H1 (cell line): ENCODE data around the gene DAW1. TPM values are rescaled to one million over a fixed set of nuclear protein-coding genes. Genes with fewer than 3 reads are reported as not detected.

ENCODE experiments used
- polyA plus RNA-seq, 7 experiments: library from polyadenylated mRNA; depleted of rRNA in 3 of 7; stranded (reverse) in 5 of 7; unstranded in 2 of 7; fragments of >200 nt in 5 of 7; fragments of 200-250 nt in 2 of 7; gene quantifications; 1 replicate in 5 of 7; 2 replicates in 1 of 7; 4 replicates in 1 of 7; pipeline versions ENCODE4 v1.2.1 to v1.2.3, GENCODE V29; 2011 to 2013; ENCODE audit warnings: missing spikeins in 2 of 7, mixed read lengths in 2 of 7
- small RNA-seq: library from polyadenylated mRNA; stranded (forward); fragments of <200 nt; extraction: miRNeasy Mini kit (QIAGEN cat#:217004); gene quantifications from one replicate; pipeline ENCODE3, GENCODE V24; 2013; ENCODE audit not compliant: insufficient read depth
- total RNA-seq: library from RNA; stranded (reverse); fragmentation: NEBNext Ultra II Directional; extraction: Animal tissue kit (Norgen Biotek cat#: 25700); gene quantifications from 2 replicates; pipeline ENCODE4 v1.2.1, GENCODE V29; 2021

DAW1 gene
- total and polyA plus RNA-seq, 2 of the 8 experiments (the other 6 are each of a cell fraction or from before 2014, with no cell fraction given): 0.44 to 1.4 TPM

Small RNA genes within 50 kb of the gene (small RNA-seq; reads per million reads assigned to genes)
- gene RF00402: not detected

Other genes with a start within 250 kb of the DAW1 start
- gene SCYGR5, start 204.8 kb upstream of the DAW1 start, total RNA-seq: not detected in 2 replicates
- not detected in 2 replicates for gene SCYGR5, start 204.8 kb upstream of the DAW1 start, polyA plus RNA-seq (2011; rRNA removed)
- 5.9 and 9.8 TPM in 2 replicates for gene SLC19A3, start 153.6 kb upstream of the DAW1 start, total RNA-seq
- gene SLC19A3, start 153.6 kb upstream of the DAW1 start, polyA plus RNA-seq (2011; rRNA removed): 7.0 and 8.4 TPM in 2 replicates
- not detected in 2 replicates for gene SCYGR6, start 146.9 kb upstream of the DAW1 start, total RNA-seq
- gene SCYGR6, start 146.9 kb upstream of the DAW1 start, polyA plus RNA-seq (2011; rRNA removed): not detected in 2 replicates
- not detected in 2 replicates for gene SCYGR7, start 143.3 kb upstream of the DAW1 start, total RNA-seq
- gene SCYGR7, start 143.3 kb upstream of the DAW1 start, polyA plus RNA-seq (2011; rRNA removed): not detected in 2 replicates
- not detected in 2 replicates for gene SCYGR8, start 125.7 kb upstream of the DAW1 start, total RNA-seq
- gene SCYGR8, start 125.7 kb upstream of the DAW1 start, polyA plus RNA-seq (2011; rRNA removed): not detected in 2 replicates
- not detected in 2 replicates for gene CCL20, start 57.8 kb upstream of the DAW1 start, total RNA-seq
- gene CCL20, start 57.8 kb upstream of the DAW1 start, polyA plus RNA-seq (2011; rRNA removed): not detected in 2 replicates